HCT116 (cell line): ENCODE measurements around the gene CNTNAP2. TPM values are rescaled to one million over a fixed set of nuclear protein-coding genes. Genes with fewer than 3 reads are reported as not detected.

Source experiments
- ATAC-seq: fragments of 200-7000 bp; cut with Tn5 transposase; 2 replicates; pipeline ENCODE4 v1.9.1; 2020; ENCODE audit warnings: mild to moderate bottlenecking, moderate library complexity
- BruUV-seq: library from RNA; stranded (reverse); fragments of 400-500 nt; replicated peaks from 2 replicates; lab custom pipeline; 2021; lab: Mats Ljungman, UMichigan
- CTCF ChIA-PET: fragments of 300-600 bp; sonication (Branson Sonifier 250); formaldehyde crosslinking; loops from one replicate; lab custom pipeline; 2021; ENCODE audit warnings: antibody characterized with exemption; lab: Charles Lee
- POLR2A ChIA-PET: fragments of 300-600, 350-600 bp; sonication (Branson Sonifier 250); formaldehyde crosslinking; loops from one replicate; lab custom pipeline; 2021; ENCODE audit warnings: antibody characterized with exemption; lab: Charles Lee
- RAD21 ChIA-PET, 2 experiments: fragments of 300-600 bp; sonication (Branson Sonifier 250); formaldehyde crosslinking; loops; one replicate each; lab custom pipeline; 2023; ENCODE audit warnings: low total read pairs in 2 of 2; ENCODE audit not compliant: uncharacterized antibody in 2 of 2, unreplicated experiment in 2 of 2, low non-redundant PET in 1 of 2; lab: Charles Lee
- DNase-seq: peaks from one replicate; pipeline ENCODE4 v3.0.0-alpha.2; 2010; ENCODE audit warnings: low read depth, low spot score
- H2AFZ ChIP-seq: fragments of 200-600 bp; shearing (Covaris generic), sonication (generic); 2 replicates; pipeline ENCODE4 v1.6.1; 2017; ENCODE audit warnings: low read depth, mixed run types, mixed read lengths, antibody characterized with exemption, low read length; ENCODE audit not compliant: poor library complexity, severe bottlenecking
- H3K27ac ChIP-seq: 2 replicates; pipeline ENCODE4 v1.5.1; 2012; ENCODE audit warnings: low read depth, low read length
- H3K27me3 ChIP-seq: fragments of 200-600 bp; sonication (generic); 2 replicates; pipeline ENCODE4 v1.6.1; 2016; ENCODE audit warnings: mixed run types, low read length, mixed read lengths; ENCODE audit not compliant: insufficient read depth
- H3K36me3 ChIP-seq, 2 experiments: fragments of 200-500 bp in 1 of 2; fragments of 200-600 bp in 1 of 2; sonication (Bioruptor generic) in 1 of 2; sonication (generic) in 1 of 2; 2 replicates each; pipeline versions ENCODE4 v1.5.1 to v1.6.1; 2014 to 2016; ENCODE audit warnings: low read length in 2 of 2, inconsistent platforms in 1 of 2, mixed read lengths in 1 of 2, mixed run types in 1 of 2; ENCODE audit not compliant: insufficient read depth in 2 of 2, control insufficient read depth in 1 of 2
- H3K4me1 ChIP-seq, 2 experiments: fragments of 200-600 bp in 1 of 2; sonication (generic) in 1 of 2; 2 replicates each; pipeline versions ENCODE4 v1.5.1 to v1.6.1; 2012 to 2017; ENCODE audit warnings: low read length in 2 of 2, inconsistent platforms in 1 of 2, mild to moderate bottlenecking in 1 of 2, mixed read lengths in 1 of 2, mixed run types in 1 of 2, moderate library complexity in 1 of 2; ENCODE audit not compliant: insufficient read depth in 2 of 2, control insufficient read depth in 1 of 2
- H3K4me2 ChIP-seq: fragments of 200-600 bp; sonication (generic); 2 replicates; pipeline ENCODE4 v1.6.1; 2017; ENCODE audit warnings: mixed run types, low read length, mixed read lengths
- H3K4me3 ChIP-seq, 2 experiments: fragments of 200-600 bp in 1 of 2; sonication (generic) in 1 of 2; replicated peaks in 1 of 2; 2 replicates each; pipeline ENCODE4 v1.5.1; 2011 to 2016; ENCODE audit warnings: low read length in 2 of 2, control low read depth in 1 of 2, low read depth in 1 of 2, mild to moderate bottlenecking in 1 of 2, mixed read lengths in 1 of 2, mixed run types in 1 of 2
- H3K79me2 ChIP-seq: fragments of 200-600 bp; sonication (generic); 2 replicates; pipeline ENCODE4 v1.6.1; 2017; ENCODE audit warnings: mild to moderate bottlenecking, mixed run types, low read length, moderate library complexity, mixed read lengths; ENCODE audit not compliant: insufficient read depth
- H3K9ac ChIP-seq: fragments of 200-600 bp; sonication (generic); 2 replicates; pipeline ENCODE4 v1.6.1; 2016; ENCODE audit warnings: low read length, mixed read lengths
- H3K9me2 ChIP-seq: fragments of 200-600 bp; sonication (generic), shearing (Covaris generic); 2 replicates; pipeline ENCODE4 v1.6.1; 2017; ENCODE audit warnings: mixed run types, mild to moderate bottlenecking, moderate library complexity; ENCODE audit not compliant: insufficient read depth
- H3K9me3 ChIP-seq, 2 experiments: fragments of 200-500 bp in 1 of 2; fragments of 200-600 bp in 1 of 2; sonication (Bioruptor generic) in 1 of 2; sonication (generic) in 1 of 2; 2 replicates each; pipeline ENCODE4 v1.6.1; 2014 to 2017; ENCODE audit warnings: low read length in 2 of 2, mixed read lengths in 2 of 2, inconsistent platforms in 1 of 2, low read depth in 1 of 2, mild to moderate bottlenecking in 1 of 2, mixed run types in 1 of 2, moderate library complexity in 1 of 2; ENCODE audit not compliant: control insufficient read depth in 1 of 2, insufficient read depth in 1 of 2
- H4K20me1 ChIP-seq: fragments of 200-600 bp; sonication (generic), shearing (Covaris generic); 2 replicates; pipeline ENCODE4 v1.6.1; 2017; ENCODE audit warnings: mixed run types, mild to moderate bottlenecking, moderate library complexity; ENCODE audit not compliant: insufficient read depth
- ATF3 ChIP-seq: IDR thresholded peaks from 2 replicates; pipeline ENCODE4 v1.6.1; 2012
- CEBPB ChIP-seq: IDR thresholded peaks from 2 replicates; pipeline ENCODE4 v1.6.1; 2012; ENCODE audit warnings: low read depth
- EGR1 ChIP-seq: IDR thresholded peaks from 2 replicates; pipeline ENCODE4 v1.6.1; 2012; ENCODE audit warnings: low read depth
- ELF1 ChIP-seq: IDR thresholded peaks from 2 replicates; pipeline ENCODE4 v1.6.1; 2012; ENCODE audit warnings: low read depth, borderline replicate concordance
- EZH2 ChIP-seq: fragments of 200-600 bp; sonication (generic); IDR thresholded peaks from 2 replicates; pipeline ENCODE4 v1.6.1; 2017; ENCODE audit warnings: antibody characterized with exemption, mixed run types
- EZH2phosphoT487 ChIP-seq: fragments of 200-600 bp; IDR thresholded peaks from 2 replicates; pipeline ENCODE4 v1.6.1; 2018; ENCODE audit warnings: antibody characterized with exemption, borderline replicate concordance
- JUND ChIP-seq: IDR thresholded peaks from 2 replicates; pipeline ENCODE4 v1.6.1; 2012
- POLR2A ChIP-seq: IDR thresholded peaks from 2 replicates; pipeline ENCODE4 v1.7.0; 2011; ENCODE audit warnings: borderline replicate concordance; ENCODE audit not compliant: insufficient read depth, insufficient read length; ENCODE audit errors: extremely low read depth
- REST ChIP-seq: IDR thresholded peaks from 2 replicates; pipeline ENCODE4 v1.6.1; 2012; ENCODE audit warnings: low read depth
- SRF ChIP-seq: IDR thresholded peaks from 2 replicates; pipeline ENCODE4 v1.6.1; 2012; ENCODE audit warnings: low read depth
- TCF7L2 ChIP-seq: IDR thresholded peaks from 2 replicates; pipeline ENCODE4 v1.7.0; 2011; ENCODE audit warnings: borderline replicate concordance, inconsistent platforms; ENCODE audit not compliant: insufficient read depth, insufficient read length; ENCODE audit errors: extremely low read depth
- ZFX ChIP-seq: fragments of 450-650 bp; IDR thresholded peaks from 2 replicates; pipeline ENCODE4 v1.6.1; 2017
- ZNF274 ChIP-seq: fragments of 200-500 bp; sonication (Bioruptor generic); IDR thresholded peaks from 2 replicates; pipeline ENCODE4 v1.6.1; 2014; ENCODE audit warnings: mild to moderate bottlenecking, low read depth, low read length, inconsistent platforms
- intact Hi-C: fragments of 100-400 bp; cut with micrococcal nuclease; formaldehyde crosslinking; loops from 2 replicates; pipeline ENCODE4 v1.10.0; 2022
- total RNA-seq: library from RNA; stranded (reverse); gene quantifications from one replicate; pipeline ENCODE4 v1.2.1, GENCODE V29; 2021; ENCODE audit not compliant: unreplicated experiment

The CNTNAP2 gene
- total RNA-seq, 1 experiment from 2014 or later, result 0.37 TPM

DNA sequence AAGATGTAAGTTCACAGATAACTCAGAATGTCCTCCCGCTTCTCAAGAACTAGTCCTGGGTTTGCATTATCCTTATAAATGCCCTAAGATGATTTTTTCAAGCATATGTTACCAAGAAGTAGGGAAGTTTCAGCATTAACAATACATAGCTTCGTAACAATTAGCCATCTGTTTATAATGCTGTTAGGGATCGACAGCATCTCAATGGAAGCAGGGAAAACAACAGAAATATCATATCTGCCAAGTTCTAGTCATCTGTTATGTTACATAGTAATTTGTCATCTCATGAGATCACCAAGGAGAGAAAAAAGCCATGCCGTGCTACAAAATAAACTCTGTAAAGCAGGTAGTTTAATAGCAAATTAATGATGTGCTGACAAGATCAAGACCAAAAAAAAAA is 1742.4 kb downstream of the CNTNAP2 start:
- Histone ChIP-seq H3K4me2 (no peak overlapping the region), H3K9ac (no peak overlapping the region), H3K27me3 (no peaks in the 10 kb centered on the region), H3K27ac (no peak overlapping the region), H2AFZ (no peak overlapping the region), H3K36me3 (no peaks in the 10 kb centered on the region), H3K9me3 (peaks cover 6% of the 10 kb centered on the region in 2 experiments; a peak in 2 of 4 replicates), H3K4me1 (no peaks in the 10 kb centered on the region), H3K9me2 (no peaks in the 10 kb centered on the region), H3K4me3 (no peak overlapping the region), H3K79me2 (no peaks in the 10 kb centered on the region), H4K20me1 (no peaks in the 10 kb centered on the region)
- POLR2A ChIA-PET, result no interaction called here
- RAD21 ChIA-PET, result no interaction called here
- CTCF ChIA-PET, result interaction anchor here (0.6 kb wide), 1 partner anchor 312 kb away, joined by 3 read pairs; no protein-coding TSS in a partner anchor
- DNase-seq, result no peak
- intact Hi-C loops, result no loop called here
- no peak for ATAC-seq
- no peak for TF ChIP-seq ZNF274
- no peak for TF ChIP-seq EZH2phosphoT487
- no peak for TF ChIP-seq SRF
- no peak for TF ChIP-seq CEBPB
- no peak for TF ChIP-seq POLR2A
- TF ChIP-seq EGR1, result no peak
- no peak for TF ChIP-seq ELF1
- no peak for TF ChIP-seq EZH2
- TF ChIP-seq JUND, result no peak
- no peak for TF ChIP-seq ATF3
- no peak for TF ChIP-seq TCF7L2
- TF ChIP-seq REST, result no peak
- TF ChIP-seq ZFX, result no peak
- BruUV-seq, result no TSS peak
